Activated CD8-positive, alpha-beta memory T cell treated with anti-CD3 and anti-CD28 coated beads for 36 hours (primary cell): ENCODE measurements around the gene RPTN. TPM values are rescaled to one million over a fixed set of nuclear protein-coding genes. Genes with fewer than 3 reads are reported as not detected.
"Not testable (repeated sequence)": the region's sequence is repeated elsewhere in the genome, so short reads cannot be mapped to it uniquely, and the experiment has no call there.

Experiments used
- CTCF ChIA-PET: fragments of 350-600 bp; sonication (Branson Sonifier 250); formaldehyde crosslinking; loops from one replicate; lab custom pipeline; 2021; ENCODE audit warnings: antibody characterized with exemption; lab: Charles Lee
- POLR2A ChIA-PET: fragments of 350-600 bp; sonication (Branson Sonifier 250); formaldehyde crosslinking; loops from one replicate; lab custom pipeline; 2021; ENCODE audit warnings: antibody characterized with exemption; lab: Charles Lee
- total RNA-seq, 2 experiments: library from RNA; stranded (reverse); gene quantifications; one replicate each; pipeline ENCODE4 v1.2.3, GENCODE V29; 2021

RPTN gene
- total RNA-seq, 2 experiments from 2014 or later, result not detected

- CTCF ChIA-PET, result no interaction called here
- POLR2A ChIA-PET, result no interaction called here
Observed at GRCh38 chr1:152167835-152168534, 9.0 kb upstream of the RPTN start.

GRCh38 chr1:152166966-152167365 is 7.9 kb upstream of the RPTN start:
- ChIA-PET POLR2A (no interaction called here), CTCF (no interaction called here)

DNA sequence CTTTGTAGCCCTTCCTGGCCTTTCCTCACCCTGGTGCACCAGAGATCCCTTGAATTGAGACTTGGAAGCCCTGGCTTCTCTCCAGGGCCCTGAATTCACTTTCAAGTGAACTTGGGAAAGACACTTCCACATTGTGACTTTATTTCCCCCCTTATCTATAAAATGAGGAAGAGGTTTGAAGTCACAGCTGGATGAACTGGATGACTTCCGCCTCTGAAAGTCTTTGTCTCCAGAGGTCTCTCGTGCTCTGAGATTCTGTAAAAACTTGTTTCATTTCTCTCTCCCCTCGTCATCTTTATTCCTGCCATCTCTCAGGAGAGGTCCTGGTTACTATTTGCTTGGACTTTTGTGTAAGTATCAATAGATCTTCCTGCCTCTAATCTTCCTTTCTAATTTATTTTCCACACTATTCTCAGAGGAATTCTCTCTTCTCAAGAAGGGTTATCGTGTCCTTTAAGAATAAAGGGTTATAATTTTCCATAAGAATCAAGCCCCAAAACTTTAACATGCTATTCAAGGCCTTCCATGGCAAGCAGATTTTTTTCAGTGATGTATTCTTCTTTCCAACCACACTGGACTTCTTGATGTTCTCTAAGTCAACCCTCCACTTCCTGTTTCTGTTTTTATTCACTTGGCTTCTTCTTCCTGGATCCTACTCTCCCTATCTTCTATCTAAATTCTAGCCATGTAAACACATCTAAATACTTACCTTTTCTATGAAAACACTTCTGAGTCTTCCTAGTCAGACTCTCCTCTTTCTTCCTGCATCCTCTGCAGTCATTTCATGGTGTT is 6.5 kb upstream of the RPTN start:
- CTCF ChIA-PET, result no interaction called here
- POLR2A ChIA-PET, result no interaction called here

DNA sequence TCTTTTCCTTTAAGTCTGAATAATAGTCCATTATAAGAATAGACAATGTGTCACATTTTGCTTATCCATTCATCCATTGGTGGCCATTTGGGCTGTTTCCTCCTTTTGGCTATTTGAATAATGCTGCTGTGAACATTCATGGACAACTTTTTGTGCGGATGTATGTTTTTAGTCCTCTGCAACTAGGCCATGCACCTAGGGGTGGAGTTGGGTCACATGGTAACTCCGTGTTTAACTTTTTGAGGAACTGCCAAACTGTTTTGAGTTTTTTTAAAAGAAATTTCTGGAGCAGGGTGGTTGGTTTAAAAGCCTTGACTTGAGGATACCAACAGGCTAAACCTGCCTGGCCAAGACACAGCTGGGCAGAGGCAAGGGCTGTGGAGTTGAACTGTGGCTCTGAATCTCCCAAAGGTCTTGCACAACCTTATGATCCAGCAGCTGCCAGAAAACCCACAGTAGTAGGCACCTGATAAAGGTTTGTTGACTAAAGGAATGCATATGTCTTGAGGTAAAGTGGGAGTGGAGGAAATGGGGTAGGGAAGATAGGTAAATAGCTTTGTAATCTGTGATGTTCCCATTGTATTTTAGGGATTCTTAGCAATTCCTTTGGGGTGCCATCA is 5.6 kb upstream of the RPTN start:
- POLR2A ChIA-PET, result no interaction called here
- CTCF ChIA-PET, result no interaction called here

GRCh38 chr1:152162792-152163463 is 3.9 kb upstream of the RPTN start:
- POLR2A ChIA-PET, result no interaction called here
- CTCF ChIA-PET, result interaction anchor here (1.1 to 1.3 kb wide), 3 partner anchors 26 to 296 kb away, joined by 3 to 5 read pairs (median 3); no protein-coding TSS in a partner anchor

GRCh38 chr1:152160576-152160975 is 1.5 kb upstream of the RPTN start:
- ChIA-PET POLR2A (no interaction called here), CTCF (no interaction called here)

- ChIA-PET POLR2A (no interaction called here), CTCF (no interaction called here)
Observed at GRCh38 chr1:152153996-152154395, 5.0 kb downstream of the RPTN start.

DNA sequence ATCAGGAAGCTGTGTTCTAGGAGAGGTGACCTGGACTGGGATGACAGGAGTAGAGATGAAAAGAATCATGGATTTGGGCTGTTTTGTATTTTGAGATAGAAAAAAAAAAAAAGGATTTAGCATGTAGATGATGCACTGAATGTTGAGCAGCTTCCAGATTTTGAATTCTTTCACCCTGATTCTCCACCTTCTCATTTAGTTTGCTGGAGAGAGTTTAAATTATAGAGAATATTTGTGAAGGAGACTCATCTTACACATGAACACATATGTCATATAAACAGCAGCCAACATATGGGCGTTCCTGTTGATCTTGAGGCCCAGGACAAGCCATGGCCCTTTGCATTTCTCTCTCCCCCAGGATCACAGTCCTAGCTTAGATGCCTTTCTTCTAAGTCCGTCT is 7.4 kb downstream of the RPTN start:
- ChIA-PET POLR2A (no interaction called here), CTCF (interaction anchor here (0.8 to 1.1 kb wide), 2 partner anchors 33 to 99 kb away, joined by 3 to 4 read pairs; no protein-coding TSS in a partner anchor)

GRCh38 chr1:152148981-152149380 is 10.0 kb downstream of the RPTN start:
- CTCF ChIA-PET, result no interaction called here
- POLR2A ChIA-PET, result no interaction called here

GRCh38 chr1:152148051-152148450 is 11.0 kb downstream of the RPTN start:
- POLR2A ChIA-PET, result no interaction called here
- CTCF ChIA-PET, result no interaction called here

DNA sequence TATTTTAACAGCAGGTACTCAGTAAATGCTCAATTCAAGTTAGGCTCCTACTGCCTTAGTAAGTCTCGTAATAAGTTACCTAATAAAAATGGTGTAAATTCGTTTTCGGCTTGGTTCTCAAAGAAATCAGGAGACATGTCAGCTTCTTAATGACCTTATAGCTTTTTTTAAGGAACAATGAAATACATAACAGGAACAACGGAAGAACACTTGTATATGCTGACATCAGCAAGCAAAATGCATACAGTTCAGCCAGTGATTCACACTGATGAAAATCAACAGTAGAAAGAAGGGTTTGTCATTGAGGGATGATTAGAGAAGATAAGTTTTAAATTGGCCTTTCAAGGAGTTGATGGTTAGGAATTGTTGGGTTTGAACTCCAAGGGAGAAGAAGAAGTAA is 13.3 kb downstream of the RPTN start:
- ChIA-PET POLR2A (no interaction called here), CTCF (no interaction called here)

DNA sequence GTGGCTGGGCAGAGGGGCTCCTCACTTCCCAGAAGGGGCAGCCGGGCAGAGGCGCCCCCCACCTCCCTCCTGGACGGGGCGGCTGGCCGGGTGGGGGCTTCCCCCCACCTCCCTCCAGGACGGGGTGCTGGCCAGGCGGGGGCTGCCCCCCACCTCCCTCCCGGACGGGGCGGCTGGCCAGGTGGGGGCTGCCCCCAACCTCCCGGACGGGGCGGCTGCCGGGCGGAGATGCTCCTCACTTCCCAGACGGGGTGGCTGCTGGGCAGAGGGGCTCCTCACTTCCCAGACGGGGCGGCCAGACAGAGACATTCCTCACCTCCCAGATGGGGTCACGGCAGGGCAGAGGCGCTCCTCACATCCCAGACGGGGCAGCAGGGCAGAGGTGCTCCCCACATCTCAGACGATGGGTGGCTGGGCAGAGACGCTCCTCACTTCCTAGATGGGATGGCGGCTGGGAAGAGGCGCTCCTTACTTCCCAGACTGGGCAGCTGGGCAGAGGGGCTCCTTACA is 14.3 kb downstream of the RPTN start:
- POLR2A ChIA-PET, CTCF ChIA-PET: not testable (repeated sequence)

DNA sequence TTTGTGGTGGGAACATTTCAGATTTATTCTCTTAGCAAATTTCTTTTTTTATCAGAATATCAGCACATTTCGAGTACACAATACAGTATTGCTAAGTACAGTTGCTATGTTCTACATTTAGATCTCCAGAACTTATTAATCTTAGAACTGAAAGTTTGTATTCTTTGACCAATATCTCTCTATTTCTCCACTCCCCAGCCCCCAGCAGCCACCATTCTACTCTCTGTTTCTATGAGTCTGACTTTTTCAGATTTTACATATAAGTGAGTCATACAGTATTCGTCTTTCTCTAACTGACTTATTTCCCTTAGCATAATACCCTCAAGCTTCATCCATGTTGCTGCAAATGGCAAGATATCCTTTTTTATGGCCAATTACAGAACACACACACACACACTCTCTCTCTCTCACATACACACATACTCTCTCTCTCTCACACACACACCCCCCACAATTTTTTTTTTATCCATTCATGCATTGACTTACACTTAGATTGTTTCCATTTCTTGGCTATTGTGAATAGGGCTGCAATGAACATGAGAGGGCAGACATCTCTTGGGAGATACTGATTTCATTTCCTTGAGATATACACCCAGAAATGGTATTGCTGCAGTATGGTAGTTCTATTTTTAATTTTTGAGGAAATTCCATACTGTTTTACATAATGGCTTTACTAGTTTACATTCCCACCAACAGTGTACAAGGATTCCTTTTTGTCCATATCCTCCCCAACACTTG is 15.7 kb downstream of the RPTN start:
- POLR2A ChIA-PET, result no interaction called here
- CTCF ChIA-PET, result interaction anchor here (0.7 to 1.1 kb wide), 2 partner anchors 46 to 632 kb away, joined by 3 read pairs; partner anchors contain the start of gene CGN

GRCh38 chr1:152141971-152142584 is 16.9 kb downstream of the RPTN start:
- ChIA-PET CTCF (interaction anchor here (1.0 to 1.2 kb wide), 2 partner anchors 44 to 45 kb away, joined by 3 to 4 read pairs; no protein-coding TSS in a partner anchor), POLR2A (no interaction called here)

DNA sequence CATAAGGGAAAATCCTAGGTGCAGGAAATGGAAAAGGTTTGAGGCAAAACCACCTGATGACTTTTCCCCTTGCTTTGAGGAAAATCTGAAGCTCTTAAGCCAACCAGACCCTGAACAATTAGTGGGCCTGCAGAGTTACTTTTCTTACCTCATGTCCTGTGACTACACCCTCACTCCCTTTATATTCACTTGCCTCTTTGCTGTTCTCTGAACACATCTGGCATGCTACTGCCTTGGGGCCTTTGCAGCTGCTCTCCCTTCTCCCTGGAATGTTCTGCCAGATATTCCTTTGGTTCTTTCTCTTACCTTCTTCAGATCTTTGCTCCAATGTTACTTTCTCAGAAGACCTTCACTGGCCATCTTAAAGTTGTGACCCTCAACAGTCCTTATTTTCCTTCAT is 21.8 kb downstream of the RPTN start:
- ChIA-PET POLR2A (no interaction called here), CTCF (interaction anchor here (1.1 kb wide), 1 partner anchor 47 kb away, joined by 3 read pairs; no protein-coding TSS in a partner anchor)

DNA sequence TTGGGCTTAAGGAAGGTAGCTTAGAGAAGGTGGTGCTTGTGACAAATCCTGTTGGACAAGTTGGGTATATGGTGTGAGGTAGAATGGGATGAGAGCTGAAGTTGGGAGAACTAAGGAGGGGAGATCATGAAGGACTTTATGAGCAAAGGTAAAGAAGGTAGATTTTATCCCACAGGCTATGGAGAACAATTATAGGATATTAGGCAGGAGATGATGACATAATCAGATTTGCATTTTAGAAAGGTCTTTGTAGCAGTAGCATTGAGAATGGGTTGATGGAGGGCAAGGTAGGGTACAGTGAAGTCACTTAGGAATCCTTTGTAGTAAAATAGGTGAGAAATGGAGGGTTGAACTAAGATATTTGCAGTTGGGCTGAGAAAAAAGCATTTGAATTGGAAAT is 28.8 kb downstream of the RPTN start:
- ChIA-PET CTCF (no interaction called here), POLR2A (interaction anchor here (0.5 kb wide), 1 partner anchor 93 kb away, joined by 8 read pairs; no protein-coding TSS in a partner anchor)

DNA sequence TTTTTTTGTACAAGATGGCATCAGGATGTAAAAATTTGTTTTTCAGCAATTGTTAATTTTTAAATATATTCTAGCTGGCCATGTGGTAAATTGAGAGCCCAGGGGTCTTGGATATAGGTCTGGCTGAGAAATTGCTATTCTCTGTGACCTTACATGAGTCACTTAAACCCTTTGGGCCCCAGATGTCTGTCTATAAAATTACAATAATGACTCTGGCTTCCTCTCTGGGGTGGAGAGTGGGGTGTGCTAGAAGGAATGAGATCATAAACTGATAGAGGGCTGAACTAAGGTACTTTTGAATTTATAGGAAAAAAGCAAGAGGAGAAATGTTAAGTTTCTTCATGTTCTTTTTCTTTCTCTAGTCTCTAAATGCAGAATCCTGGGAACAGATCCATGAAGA is 31.4 kb downstream of the RPTN start:
- CTCF ChIA-PET, result no interaction called here
- POLR2A ChIA-PET, result no interaction called here

- POLR2A ChIA-PET, result no interaction called here
- CTCF ChIA-PET, result interaction anchor here (1.4 kb wide), 1 partner anchor 73 kb away, joined by 4 read pairs; no protein-coding TSS in a partner anchor
Observed at GRCh38 chr1:152125834-152126443, 33.1 kb downstream of the RPTN start.
